Neural progenitor cell (in vitro differentiated cells): Measurements from ENCODE around the gene SMNDC1. TPM values are rescaled to one million over a fixed set of nuclear protein-coding genes. Genes with fewer than 3 reads are reported as not detected.

ENCODE experiments used
- DNase-seq: peaks from one replicate; pipeline ENCODE4 v3.0.0-alpha.2; 2016; ENCODE audit warnings: low spot score
- H2AFZ ChIP-seq: fragments of 200-600 bp; sonication (generic); replicated peaks from 2 replicates; pipeline ENCODE4 v1.6.1; 2016; ENCODE audit warnings: antibody characterized with exemption
- H3F3A ChIP-seq: fragments of 200-600 bp; sonication (generic); 2 replicates; pipeline ENCODE4 v1.6.1; 2016; ENCODE audit warnings: antibody characterized with exemption, low read depth
- H3K27ac ChIP-seq: fragments of 200-600 bp; sonication (generic); 2 replicates; pipeline ENCODE4 v1.5.1; 2016; ENCODE audit warnings: mild to moderate bottlenecking
- H3K27me3 ChIP-seq: fragments of 200-600 bp; sonication (generic); 2 replicates; pipeline ENCODE4 v1.6.1; 2016; ENCODE audit warnings: mild to moderate bottlenecking, moderate library complexity
- H3K36me3 ChIP-seq: fragments of 200-600 bp; sonication (generic); 2 replicates; pipeline ENCODE4 v1.5.1; 2016
- H3K4me1 ChIP-seq: fragments of 200-600 bp; sonication (generic); 2 replicates; pipeline ENCODE4 v1.6.1; 2016; ENCODE audit warnings: mixed run types
- H3K4me2 ChIP-seq: fragments of 200-600 bp; sonication (generic); 2 replicates; pipeline ENCODE4 v1.6.1; 2016
- H3K4me3 ChIP-seq: fragments of 200-600 bp; sonication (generic); 2 replicates; pipeline ENCODE4 v1.5.1; 2016
- H3K79me2 ChIP-seq: fragments of 200-600 bp; sonication (generic); 2 replicates; pipeline ENCODE4 v1.6.1; 2016; ENCODE audit warnings: low read depth
- H3K9ac ChIP-seq: fragments of 200-600 bp; sonication (generic); 2 replicates; pipeline ENCODE4 v1.6.1; 2016
- H3K9me3 ChIP-seq: fragments of 200-600 bp; sonication (generic); 2 replicates; pipeline ENCODE4 v1.5.1; 2016; ENCODE audit warnings: low read depth
- H4K20me1 ChIP-seq: fragments of 200-600 bp; sonication (generic); 2 replicates; pipeline ENCODE4 v1.6.1; 2016; ENCODE audit warnings: low read depth
- H3K27ac Mint-ChIP-seq: 3 replicates; pipeline ENCODE4 v1.8.0; 2021; ENCODE audit warnings: mixed read lengths
- H3K27me3 Mint-ChIP-seq: 2 replicates; pipeline ENCODE4 v1.8.0; 2022; ENCODE audit warnings: low read depth, mild to moderate bottlenecking, inconsistent platforms, moderate library complexity, mixed read lengths; ENCODE audit not compliant: insufficient read depth
- H3K36me3 Mint-ChIP-seq: 3 replicates; pipeline ENCODE4 v1.8.0; 2021; ENCODE audit warnings: mixed read lengths
- H3K4me1 Mint-ChIP-seq: 3 replicates; pipeline ENCODE4 v1.8.0; 2021; ENCODE audit warnings: mixed read lengths
- H3K4me3 Mint-ChIP-seq: 3 replicates; pipeline ENCODE4 v1.8.0; 2021; ENCODE audit warnings: mild to moderate bottlenecking, moderate library complexity, mixed read lengths
- H3K9me3 Mint-ChIP-seq: 3 replicates; pipeline ENCODE4 v1.8.0; 2020; ENCODE audit warnings: mixed read lengths
- CTCF ChIP-seq: fragments of 200-600 bp; sonication (generic); IDR thresholded peaks from 2 replicates; pipeline ENCODE4 v1.5.1; 2017; ENCODE audit warnings: antibody characterized with exemption, mild to moderate bottlenecking
- EZH2 ChIP-seq: fragments of 200-600 bp; sonication (generic); IDR thresholded peaks from 2 replicates; pipeline ENCODE4 v1.6.1; 2017; ENCODE audit warnings: antibody characterized with exemption, mild to moderate bottlenecking, moderate library complexity
- EZH2phosphoT487 ChIP-seq: fragments of 200-600 bp; sonication (generic); IDR thresholded peaks from 2 replicates; pipeline ENCODE4 v1.6.1; 2017; ENCODE audit warnings: antibody characterized with exemption
- total RNA-seq: library from RNA; depleted of rRNA; stranded (reverse); fragments of >200 nt; gene quantifications from 2 replicates; pipeline ENCODE4 v1.2.3, GENCODE V29; 2015; ENCODE audit warnings: low replicate concordance

SMNDC1 gene
- total RNA-seq, 1 donor from 2014 or later = 18.1 TPM

- no peak for DNase-seq
- Histone ChIP-seq H4K20me1 (no peaks in the 10 kb centered on the region), H3K9ac (no peak overlapping the region), H3K4me1 (no peaks in the 10 kb centered on the region), H3K27me3 (no peaks in the 10 kb centered on the region), H3K27ac (no peak overlapping the region), H3K4me2 (no peak overlapping the region), H3K4me3 (no peak overlapping the region), H3K9me3 (no peaks in the 10 kb centered on the region), H3K36me3 (no peaks in the 10 kb centered on the region), H2AFZ (no peak overlapping the region), H3K79me2 (no peaks in the 10 kb centered on the region), H3F3A (no peaks in the 10 kb centered on the region)
- H3K36me3 Mint-ChIP-seq = no peaks in the 10 kb centered on the region
- H3K27me3 Mint-ChIP-seq = peaks cover 5% of the 10 kb centered on the region
- H3K27ac Mint-ChIP-seq = no peak overlapping the region
- H3K4me3 Mint-ChIP-seq = no peak overlapping the region
- no peaks in the 10 kb centered on the region for H3K4me1 Mint-ChIP-seq
- no peak for TF ChIP-seq EZH2phosphoT487
- no peak for TF ChIP-seq EZH2
- no peak for TF ChIP-seq CTCF
- H3K9me3 Mint-ChIP-seq = peaks cover 14% of the 10 kb centered on the region
Observed at GRCh38 chr10:110321869-110322620, 17.3 kb upstream of the SMNDC1 start.

DNA sequence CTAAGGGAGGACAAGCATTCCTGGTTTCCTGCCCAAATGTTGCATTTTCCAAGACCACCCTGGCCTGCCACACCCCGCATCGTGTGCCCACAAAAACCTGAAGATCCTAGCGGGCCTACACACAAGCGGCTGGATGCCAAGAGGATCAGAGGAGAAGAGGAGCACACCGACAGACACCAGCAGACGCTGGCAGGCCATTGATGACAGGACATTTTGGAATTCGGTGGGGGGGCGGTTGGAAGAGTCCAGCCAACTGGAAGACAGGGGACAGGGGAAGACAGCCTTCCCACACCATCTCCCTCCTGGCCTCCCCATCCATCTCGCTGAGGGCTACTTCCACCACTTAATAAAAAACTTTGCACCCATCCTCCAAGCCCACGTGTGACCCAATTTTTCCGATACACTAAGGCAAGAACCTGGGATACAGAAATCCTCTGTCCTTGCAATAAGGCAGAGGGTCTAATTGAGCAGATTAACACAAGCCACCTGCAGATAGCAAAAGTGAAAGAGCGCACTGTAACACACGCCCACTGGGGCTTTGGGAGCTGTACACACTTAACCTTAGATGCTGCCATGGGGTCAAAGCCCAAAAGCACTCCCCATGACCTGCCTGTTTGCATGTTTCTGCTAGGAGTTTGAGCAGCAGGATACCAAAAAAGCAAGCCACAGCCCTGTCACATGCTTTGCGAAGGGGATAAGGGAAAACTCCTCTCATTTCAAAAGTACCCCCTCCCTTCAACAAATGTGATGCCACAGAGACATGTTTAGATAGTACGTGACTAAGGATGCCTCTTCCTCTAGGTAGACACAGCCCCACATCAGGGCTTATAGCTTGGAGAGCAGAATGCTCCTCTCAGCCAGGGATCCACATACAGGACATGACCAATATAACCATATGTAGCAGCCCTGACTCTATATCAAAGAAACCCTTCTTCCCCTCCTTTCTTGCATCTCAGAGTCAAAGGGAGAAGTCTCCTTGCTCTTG lies 13.4 kb upstream of the SMNDC1 start:
- Histone ChIP-seq H3K79me2 (no peaks in the 10 kb centered on the region), H3K27ac (no peak overlapping the region), H3K9me3 (no peaks in the 10 kb centered on the region), H3K4me3 (no peak overlapping the region), H3K27me3 (no peaks in the 10 kb centered on the region), H3F3A (no peaks in the 10 kb centered on the region), H3K9ac (no peak overlapping the region), H2AFZ (no peak overlapping the region), H3K4me2 (no peak overlapping the region), H3K36me3 (no peaks in the 10 kb centered on the region), H3K4me1 (no peaks in the 10 kb centered on the region), H4K20me1 (no peaks in the 10 kb centered on the region)
- Mint-ChIP-seq H3K36me3 (no peaks in the 10 kb centered on the region), H3K4me3 (no peak overlapping the region), H3K27me3 (peaks cover 5% of the 10 kb centered on the region), H3K4me1 (no peaks in the 10 kb centered on the region), H3K27ac (no peak overlapping the region), H3K9me3 (peaks cover 14% of the 10 kb centered on the region)
- DNase-seq = no peak
- TF ChIP-seq EZH2 (no peak), EZH2phosphoT487 (no peak), CTCF (no peak)

GRCh38 chr10:110313674-110314073 lies 9.0 kb upstream of the SMNDC1 start:
- no peak for TF ChIP-seq EZH2
- no peak for TF ChIP-seq EZH2phosphoT487
- TF ChIP-seq CTCF = no peak
- H3K4me3 Mint-ChIP-seq = no peak overlapping the region
- no peaks in the 10 kb centered on the region for H4K20me1 ChIP-seq
- H3K27me3 Mint-ChIP-seq = peaks cover 5% of the 10 kb centered on the region
- H3K27ac Mint-ChIP-seq = no peak overlapping the region
- H3K36me3 Mint-ChIP-seq = no peaks in the 10 kb centered on the region
- no peak overlapping the region for H3K4me2 ChIP-seq
- H3K36me3 ChIP-seq = no peaks in the 10 kb centered on the region
- no peaks in the 10 kb centered on the region for H3F3A ChIP-seq
- peaks cover 4% of the 10 kb centered on the region for H3K4me1 ChIP-seq
- H3K27ac ChIP-seq = no peak overlapping the region
- no peak overlapping the region for H3K4me3 ChIP-seq
- H3K4me1 Mint-ChIP-seq = peaks cover 11% of the 10 kb centered on the region
- H3K27me3 ChIP-seq = no peaks in the 10 kb centered on the region
- no peaks in the 10 kb centered on the region for H3K9me3 ChIP-seq
- no peak overlapping the region for H2AFZ ChIP-seq
- H3K9ac ChIP-seq = no peak overlapping the region
- no peak for DNase-seq
- no peaks in the 10 kb centered on the region for H3K9me3 Mint-ChIP-seq
- no peaks in the 10 kb centered on the region for H3K79me2 ChIP-seq
